ENCODE results near the gene NPC2.
"Not testable (repeated sequence)": the region's sequence is repeated elsewhere in the genome, so short reads cannot be mapped to it uniquely, and the experiment has no call there.

- not testable (repeated sequence) for TF ChIP-seq POLR2AphosphoS5, POLR2A, TAF1, POU2F2, SPI1 (IDR thresholded peaks at IDR 0.05; ENCODE audit: low read depth, low read length)
Measured at GRCh38 chr14:74536336-74536735, 43.2 kb upstream of the NPC2 start.
